HEK293T (cell line): ENCODE results near the gene GPR155.

Source experiments
- ARNT ChIP-seq: fragments of 450-650 bp; IDR thresholded peaks from 2 replicates; pipeline ENCODE4 v1.6.1; 2017; ENCODE audit warnings: mild to moderate bottlenecking
- ELF4 ChIP-seq: fragments of 450-650 bp; IDR thresholded peaks from 2 replicates; pipeline ENCODE4 v1.6.1; 2017; ENCODE audit warnings: antibody characterized with exemption
- FOXA1 ChIP-seq: fragments of 450-650 bp; IDR thresholded peaks from 2 replicates; pipeline ENCODE4 v1.6.1; 2016; ENCODE audit warnings: mild to moderate bottlenecking
- FOXM1 ChIP-seq: fragments of 450-650 bp; IDR thresholded peaks from 2 replicates; pipeline ENCODE4 v1.6.1; 2017; ENCODE audit warnings: mild to moderate bottlenecking, borderline replicate concordance
- HDGF ChIP-seq: fragments of 450-650 bp; IDR thresholded peaks from 2 replicates; pipeline ENCODE4 v1.6.1; 2017; ENCODE audit warnings: antibody characterized with exemption, borderline replicate concordance
- NFRKB ChIP-seq: fragments of 450-650 bp; IDR thresholded peaks from 2 replicates; pipeline ENCODE4 v1.6.1; 2016; ENCODE audit warnings: mild to moderate bottlenecking, moderate library complexity
- SP1 ChIP-seq: fragments of 450-650 bp; IDR thresholded peaks from 2 replicates; pipeline ENCODE4 v1.6.1; 2017
- TARDBP ChIP-seq: fragments of 450-650 bp; IDR thresholded peaks from 2 replicates; pipeline ENCODE4 v1.6.1; 2016
- ZNF384 ChIP-seq: fragments of 450-650 bp; IDR thresholded peaks from 2 replicates; pipeline ENCODE4 v1.6.1; 2016
- TF ChIP-seq, protein P1 (sequence below): fragments of 450-650 bp; IDR thresholded peaks from 2 replicates; pipeline ENCODE4 v1.6.1; 2016

DNA sequence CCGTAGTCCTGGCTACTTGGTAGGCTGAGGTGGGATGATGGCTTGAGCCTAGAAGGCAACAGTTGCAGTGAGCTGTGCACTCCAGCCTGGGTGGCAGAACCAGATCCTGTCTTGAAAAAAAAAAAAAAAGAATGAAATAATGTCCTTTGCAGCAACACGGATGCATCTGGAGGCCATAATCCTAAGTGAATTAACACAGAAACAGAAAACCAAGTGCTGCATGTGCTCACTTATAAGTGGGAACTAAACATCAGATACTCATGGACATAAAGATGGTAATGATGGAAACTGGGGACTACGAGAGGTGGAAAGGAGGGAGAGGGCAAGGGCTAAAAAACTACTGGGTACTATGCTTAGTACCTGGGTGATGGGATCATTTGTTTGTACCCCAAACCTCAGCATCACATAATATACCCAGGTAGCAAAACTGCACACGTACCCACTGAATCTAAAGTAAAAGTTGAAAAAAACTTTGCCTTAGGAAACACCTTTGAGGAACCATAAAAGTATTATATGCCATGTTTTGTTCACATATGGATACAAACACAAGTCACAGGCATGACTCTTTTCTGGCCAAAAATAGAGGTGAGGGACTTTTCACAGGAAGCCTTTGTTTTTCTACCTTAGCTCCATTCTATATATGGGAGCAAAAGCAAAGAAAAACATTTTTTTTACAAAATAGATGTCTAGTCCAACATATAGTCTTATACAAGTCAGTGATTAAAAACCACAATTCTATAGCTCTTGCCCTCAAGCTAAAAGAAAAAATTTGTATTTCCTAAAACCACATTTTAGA lies 36.6 kb downstream of the GPR155 start:
- TF ChIP-seq FOXA1 (no peak), NFRKB (no peak), HDGF (no peak), ARNT (no peak), SP1 (no peak), ZNF384 (no peak), ELF4 (no peak), TARDBP (no peak), FOXM1 (no peak)
- TF ChIP-seq, protein P1, sequence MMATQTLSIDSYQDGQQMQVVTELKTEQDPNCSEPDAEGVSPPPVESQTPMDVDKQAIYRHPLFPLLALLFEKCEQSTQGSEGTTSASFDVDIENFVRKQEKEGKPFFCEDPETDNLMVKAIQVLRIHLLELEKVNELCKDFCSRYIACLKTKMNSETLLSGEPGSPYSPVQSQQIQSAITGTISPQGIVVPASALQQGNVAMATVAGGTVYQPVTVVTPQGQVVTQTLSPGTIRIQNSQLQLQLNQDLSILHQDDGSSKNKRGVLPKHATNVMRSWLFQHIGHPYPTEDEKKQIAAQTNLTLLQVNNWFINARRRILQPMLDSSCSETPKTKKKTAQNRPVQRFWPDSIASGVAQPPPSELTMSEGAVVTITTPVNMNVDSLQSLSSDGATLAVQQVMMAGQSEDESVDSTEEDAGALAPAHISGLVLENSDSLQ = no peak
